Measurements from ENCODE around the gene STK39.

GRCh38 chr2:168192839-168193616, 54.4 kb downstream of the STK39 start:
- TF ChIP-seq RFX5 (IDR thresholded peaks at IDR 0.05), result no peak
- TF ChIP-seq RCOR1 (IDR thresholded peaks at IDR 0.05; ENCODE audit: low read depth, low read length), result no peak
- TF ChIP-seq CEBPB (IDR thresholded peaks at IDR 0.05), result no peak
- TF ChIP-seq CTCF (IDR thresholded peaks at IDR 0.05), result no peak
- TF ChIP-seq RAD21 (conservative IDR thresholded peaks at IDR 0.05 in 1 of 2, IDR thresholded peaks at IDR 0.05 in 1 of 2), result no peak

All from A549 (cell line).